GM19324 (cell line): ENCODE data around the gene ACBD4.
A peak's percentile ranks its signal among the peaks of the same experiment; 100 is the strongest.

Source experiments
- ATAC-seq: cut with Tn5 transposase; IDR thresholded peaks from one replicate; pipeline ENCODE4 v1.9.1; 2021; ENCODE audit warnings: mild to moderate bottlenecking, moderate library complexity; ENCODE audit not compliant: unreplicated experiment, low FRiP score

The ACBD4 gene

DNA sequence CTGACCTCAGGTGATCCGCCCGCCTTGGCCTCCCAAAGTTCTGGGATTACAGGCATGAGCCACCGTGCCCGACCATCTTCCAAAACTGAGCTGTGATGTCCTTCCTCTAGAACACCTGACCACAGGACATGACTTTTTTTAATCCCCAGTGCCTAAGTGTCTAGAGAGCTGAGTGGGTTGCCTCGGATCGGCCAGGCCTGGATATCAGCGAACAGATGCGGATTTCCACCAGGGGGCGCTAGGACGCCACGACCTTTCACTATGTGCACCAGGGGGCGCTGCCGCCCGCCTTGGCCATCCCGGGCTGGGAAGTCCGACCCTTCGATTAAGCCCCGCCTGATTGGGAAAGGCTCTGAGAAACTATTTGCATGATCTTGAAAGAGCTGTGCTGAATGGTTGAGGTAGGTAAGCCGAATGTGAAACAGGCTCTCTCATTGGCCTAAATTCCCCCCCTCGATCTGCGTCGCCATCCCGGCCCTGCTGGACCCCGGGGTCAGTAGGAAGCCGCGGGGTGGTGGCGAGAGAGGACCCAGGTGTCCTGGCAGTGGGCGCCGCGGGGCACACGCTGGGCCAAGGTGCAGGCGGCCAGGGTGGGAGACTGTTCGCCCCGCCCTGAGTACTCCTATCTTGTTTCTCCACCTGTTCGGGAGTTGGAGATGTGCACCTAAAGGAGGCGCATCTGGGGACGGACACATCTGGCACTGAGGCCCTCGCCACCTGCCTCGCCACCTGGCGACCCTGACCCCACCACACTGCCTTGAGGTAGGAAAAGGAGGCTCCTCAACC lies at the start of gene ACBD4:
Gene ACBD4 (plus strand): TSS at position 496 of the 786 bp plus-strand sequence. CDS start 458 bp downstream, outside the sequence.
- peak; percentile 72 for ATAC-seq

DNA sequence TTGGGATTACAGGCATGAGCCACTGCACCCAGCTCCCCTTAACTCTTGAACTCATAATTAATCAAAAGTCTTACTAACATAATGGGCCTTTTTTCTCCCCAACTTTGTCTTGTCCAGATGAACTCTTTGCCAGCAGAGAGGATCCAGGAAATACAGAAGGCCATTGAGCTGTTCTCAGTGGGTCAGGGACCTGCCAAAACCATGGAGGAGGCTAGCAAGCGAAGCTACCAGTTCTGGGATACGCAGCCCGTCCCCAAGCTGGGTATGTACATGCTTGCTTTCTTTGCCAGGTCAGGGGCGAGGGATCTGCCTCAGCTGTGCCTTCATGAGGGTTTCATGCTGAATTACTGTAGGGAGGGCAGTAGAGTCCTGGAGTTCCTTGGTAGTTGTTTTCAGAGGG lies 49.1 kb upstream of the ACBD4 start:
- ATAC-seq = no peak

- ATAC-seq = no peak
These were observed 48.5 kb upstream of the ACBD4 start for GRCh38 chr17:45086865-45087503.

DNA sequence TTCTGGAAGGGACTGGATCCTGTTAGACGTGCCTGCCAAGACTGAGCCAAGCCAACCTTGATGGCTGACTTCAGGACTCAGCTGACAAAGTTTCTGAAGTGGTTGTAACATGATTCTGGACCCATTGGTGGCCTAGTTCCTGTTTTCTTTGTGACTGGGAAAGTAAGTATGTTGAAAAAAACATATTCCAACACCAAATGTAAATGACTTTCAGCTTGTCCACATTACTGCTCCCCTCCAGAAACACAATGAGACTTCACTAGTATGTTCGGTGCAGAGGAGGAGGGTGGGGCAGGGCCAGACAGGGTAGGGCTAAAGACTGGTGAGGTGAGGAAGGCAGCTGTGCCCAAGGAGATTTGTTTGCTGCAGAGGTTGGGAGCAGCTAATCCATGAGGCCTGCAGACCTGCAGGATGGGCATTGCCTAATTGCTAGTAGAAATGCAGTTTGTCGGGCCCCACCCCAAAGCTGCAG lies 47.9 kb upstream of the ACBD4 start:
- ATAC-seq = no peak

DNA sequence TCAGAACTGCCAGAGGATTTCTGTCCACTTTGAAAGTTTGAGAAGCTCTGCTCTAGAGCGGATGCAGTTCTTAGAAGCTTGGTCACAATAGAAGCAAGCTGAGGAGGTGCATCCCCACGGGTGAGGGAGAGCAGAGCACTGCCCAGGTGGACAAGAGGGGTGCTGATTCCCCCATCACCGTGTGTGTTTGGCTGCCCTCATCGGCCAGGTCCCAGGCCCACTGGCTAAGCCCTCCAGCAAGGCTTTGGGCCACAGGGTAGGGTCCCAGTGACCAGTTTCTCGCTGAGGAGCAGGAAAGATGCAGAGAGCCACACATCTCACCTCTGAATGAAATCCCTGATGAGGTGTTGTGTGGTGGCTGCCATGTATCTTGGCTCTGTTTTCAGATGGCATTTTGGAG lies 47.5 kb upstream of the ACBD4 start:
- ATAC-seq = no peak

- ATAC-seq = no peak
These were observed 46.7 kb upstream of the ACBD4 start for GRCh38 chr17:45088741-45089140.

- no peak for ATAC-seq
These were observed 44.8 kb upstream of the ACBD4 start for GRCh38 chr17:45090711-45091110.

DNA sequence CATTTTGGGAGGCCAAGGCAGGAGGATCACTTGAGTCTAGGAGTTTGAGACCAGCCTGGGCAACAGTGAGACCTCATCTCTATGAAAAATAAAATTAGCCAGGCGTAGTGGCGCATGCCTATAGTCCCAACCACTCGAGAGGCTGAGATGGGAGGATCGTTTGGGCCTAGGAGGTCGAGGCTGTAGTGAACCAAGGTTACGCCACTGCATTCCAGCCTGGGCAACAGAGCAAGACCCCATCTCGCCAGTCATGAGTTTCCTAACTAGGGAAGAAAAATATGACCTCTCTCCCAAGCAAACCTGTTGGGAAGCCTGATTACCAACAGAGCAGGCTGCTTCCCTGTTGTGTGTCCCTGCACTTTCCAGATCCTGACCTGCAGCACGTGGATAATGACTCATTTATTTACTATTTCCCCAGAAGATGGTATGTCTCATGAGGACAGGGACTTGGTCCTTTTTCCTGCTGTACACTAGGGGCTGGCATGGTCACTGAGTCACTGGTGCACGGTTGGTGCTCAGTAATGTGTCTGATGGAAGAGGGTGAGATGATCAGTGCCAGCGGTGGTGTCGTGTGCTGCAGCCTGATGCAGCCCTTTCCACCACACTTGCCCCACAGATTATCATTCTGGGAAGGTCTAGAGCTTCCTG lies 43.6 kb upstream of the ACBD4 start:
- no peak for ATAC-seq

DNA sequence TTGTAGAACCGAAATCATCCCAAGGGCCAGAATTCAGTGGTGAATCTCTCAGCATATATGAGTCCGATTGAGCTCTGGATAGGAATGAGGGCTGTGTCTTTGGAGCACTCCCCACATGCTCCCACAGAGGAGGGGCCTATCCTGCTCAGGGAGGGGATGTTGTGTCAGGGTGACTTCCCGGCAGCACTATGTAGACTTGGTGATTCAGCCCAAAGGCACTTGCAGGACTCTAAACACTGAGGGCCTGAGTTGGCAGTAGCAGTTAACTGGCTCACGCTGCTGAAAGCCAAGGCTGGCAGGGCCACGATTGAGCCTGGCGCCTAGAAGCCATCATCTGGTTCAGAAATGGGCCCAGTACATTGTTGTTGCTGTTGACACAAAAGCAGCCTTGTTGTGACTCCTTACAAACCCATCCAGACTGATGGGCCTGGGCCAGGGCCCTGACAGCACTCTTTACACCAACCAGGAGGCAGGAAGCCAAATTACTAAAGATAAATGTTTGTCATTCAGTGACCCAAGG lies 42.5 kb upstream of the ACBD4 start:
- no peak for ATAC-seq

DNA sequence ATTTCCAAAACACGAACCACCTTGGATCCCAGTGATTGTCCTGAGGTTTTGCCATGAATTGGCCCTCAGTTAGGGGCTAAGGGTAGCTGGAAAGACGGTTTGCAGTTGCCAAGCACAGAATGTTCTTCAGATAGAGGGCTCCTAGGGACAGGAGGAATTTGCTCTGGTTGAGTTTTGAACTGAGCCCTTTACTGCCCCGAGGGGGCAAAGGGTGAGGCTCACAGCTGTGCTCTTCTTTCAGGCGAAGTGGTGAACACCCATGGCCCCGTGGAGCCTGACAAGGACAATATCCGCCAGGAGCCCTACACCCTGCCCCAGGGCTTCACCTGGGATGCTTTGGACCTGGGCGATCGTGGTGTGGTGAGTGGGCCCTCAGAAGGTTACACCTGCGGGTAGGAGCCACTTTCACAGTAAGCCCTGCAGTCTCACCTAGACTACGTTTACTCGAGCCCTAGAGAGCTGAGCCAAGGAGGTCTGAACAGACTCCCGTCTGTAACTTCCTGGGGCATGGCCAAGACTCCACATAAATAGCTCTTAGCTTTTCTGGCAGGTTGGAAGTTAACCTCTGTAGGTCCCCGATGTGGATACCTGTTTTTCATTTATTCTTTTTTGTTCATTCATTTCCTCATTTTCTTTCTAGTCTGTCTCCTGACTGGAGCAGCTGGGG lies 41.9 kb upstream of the ACBD4 start:
- no peak for ATAC-seq

GRCh38 chr17:45096141-45096540 lies 39.3 kb upstream of the ACBD4 start:
- no peak for ATAC-seq

DNA sequence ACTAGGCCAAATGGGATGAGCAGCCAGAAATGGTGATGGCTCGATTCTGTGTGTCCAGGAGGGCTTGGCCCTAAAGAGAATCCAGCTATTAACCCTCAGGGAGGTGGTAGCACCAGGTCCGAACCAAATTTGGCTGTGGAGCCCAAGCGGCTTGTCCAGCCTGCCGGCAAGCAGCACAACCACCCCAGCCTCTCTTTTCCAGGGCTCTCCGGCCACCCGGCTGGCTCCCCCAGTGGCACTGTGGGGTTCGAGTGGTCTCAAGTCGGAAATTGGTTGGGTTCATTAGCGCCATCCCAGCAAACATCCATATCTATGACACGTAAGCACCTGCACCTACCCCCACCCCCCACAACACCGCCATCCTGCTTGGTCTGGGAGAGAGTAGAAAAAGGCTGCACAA lies 38.6 kb upstream of the ACBD4 start:
- ATAC-seq = no peak

- ATAC-seq = no peak
These were observed 37.2 kb upstream of the ACBD4 start for GRCh38 chr17:45098081-45098868.

GRCh38 chr17:45098869-45099616 lies 36.4 kb upstream of the ACBD4 start:
- no peak for ATAC-seq

DNA sequence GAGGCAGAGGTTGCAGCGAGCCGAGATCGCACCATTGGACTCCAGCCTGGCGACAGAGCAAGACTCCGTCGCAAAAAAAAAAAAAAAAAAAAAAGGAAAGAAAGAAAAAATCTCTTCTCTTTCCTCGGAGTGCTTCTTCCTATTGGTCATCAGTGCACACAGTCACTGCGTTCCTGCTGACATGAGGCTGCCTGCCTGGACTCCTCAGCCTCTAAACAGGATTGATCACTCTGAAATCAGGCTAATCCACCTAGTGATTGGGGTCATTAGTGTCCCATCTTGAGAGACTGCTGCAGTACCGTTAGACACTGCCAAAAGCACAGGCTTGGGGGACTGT lies 34.0 kb upstream of the ACBD4 start:
- ATAC-seq = no peak

DNA sequence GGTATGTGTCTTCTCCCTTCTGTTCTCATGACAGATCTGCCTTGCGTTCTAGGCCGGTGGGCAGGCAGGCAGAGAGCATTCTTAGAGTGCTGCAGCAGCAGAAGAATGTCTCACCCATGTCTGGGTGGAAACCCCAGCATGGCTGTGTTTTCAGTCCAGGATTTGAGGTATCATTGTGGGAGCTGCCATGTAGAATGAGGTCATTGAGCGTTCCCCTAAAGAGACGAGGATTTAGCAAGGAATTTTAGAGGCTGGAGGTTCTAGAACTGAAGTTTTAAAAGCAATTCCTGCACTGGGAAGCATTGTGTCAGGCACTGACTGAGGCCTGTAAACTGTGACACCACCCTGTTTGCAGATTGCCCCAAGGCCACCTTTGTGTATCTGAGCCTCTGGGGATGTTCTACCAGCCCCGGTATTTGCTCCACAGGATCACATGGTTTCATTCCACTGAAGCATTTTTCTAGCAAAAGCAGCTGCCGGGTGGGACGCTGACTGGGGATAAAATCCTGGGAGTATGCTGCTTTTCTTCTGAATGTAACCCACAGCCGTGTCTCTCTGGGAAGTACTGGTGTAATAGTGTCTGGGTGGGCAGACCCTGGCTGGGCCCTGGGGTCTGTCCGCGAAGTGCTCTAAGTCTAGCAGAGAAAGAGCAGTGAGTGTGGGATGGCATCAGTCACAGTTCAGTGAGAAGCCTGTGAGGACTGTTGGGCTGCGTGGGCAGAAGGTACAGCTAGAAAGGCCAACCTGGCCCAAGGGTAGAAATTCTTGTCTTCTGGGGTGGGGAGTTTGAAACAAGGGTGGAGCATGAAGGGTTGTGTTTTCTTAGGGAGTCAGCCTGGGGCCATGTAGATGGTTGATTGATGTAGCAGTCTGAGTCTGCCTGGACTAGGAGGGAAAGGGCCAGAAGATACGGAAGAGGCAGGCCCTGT lies 33.3 kb upstream of the ACBD4 start:
- ATAC-seq = no peak

- ATAC-seq = no peak
These were observed 32.6 kb upstream of the ACBD4 start for GRCh38 chr17:45102856-45103255.

DNA sequence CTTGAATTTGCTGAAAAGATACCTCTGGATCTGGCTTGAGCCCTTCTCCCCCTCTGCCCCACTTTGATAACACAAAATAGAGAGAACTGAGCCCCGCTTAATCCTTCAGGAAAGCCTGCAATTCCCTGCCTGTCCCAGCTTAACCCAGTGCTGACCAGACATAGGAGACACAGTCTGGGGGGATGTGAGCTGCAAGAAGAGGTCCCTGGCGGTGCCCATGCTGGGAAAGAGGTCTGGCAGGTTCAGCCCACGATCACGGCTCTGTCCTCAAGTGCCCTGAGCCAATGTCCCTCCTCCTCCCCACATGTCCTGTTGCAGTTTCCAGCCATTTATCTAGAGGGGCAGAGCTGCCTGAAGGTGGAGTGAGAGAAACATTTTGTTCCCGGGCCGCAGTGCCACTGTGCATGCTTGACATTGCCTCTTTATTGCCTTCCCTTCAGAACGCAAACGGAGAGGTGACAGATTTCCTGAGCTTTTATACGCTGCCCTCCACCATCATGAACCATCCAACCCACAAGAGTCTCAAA lies 32.2 kb upstream of the ACBD4 start:
- ATAC-seq = no peak
